Mesodermal cell (in vitro differentiated cells): ENCODE data around the gene TEAD3. TPM values are rescaled to one million over a fixed set of nuclear protein-coding genes. Genes with fewer than 3 reads are reported as not detected.
"Not testable (repeated sequence)": the region's sequence is repeated elsewhere in the genome, so short reads cannot be mapped to it uniquely, and the experiment has no call there.

Experiments used
- H3K27ac ChIP-seq: 2 replicates; pipeline ENCODE4 v1.7.0; 2013; ENCODE audit warnings: mild to moderate bottlenecking, low read depth, low read length, moderate library complexity; ENCODE audit not compliant: severe bottlenecking
- H3K36me3 ChIP-seq: 2 replicates; pipeline ENCODE4 v1.7.1; 2013; ENCODE audit warnings: mild to moderate bottlenecking, low read length, moderate library complexity; ENCODE audit not compliant: control insufficient read depth, insufficient read depth
- H3K4me1 ChIP-seq: one replicate; pipeline ENCODE4 v1.7.1; 2013; ENCODE audit warnings: mild to moderate bottlenecking, low read length; ENCODE audit not compliant: insufficient read depth, control insufficient read depth, poor library complexity, severe bottlenecking
- H3K4me3 ChIP-seq: 2 replicates; pipeline ENCODE4 v1.7.0; 2013; ENCODE audit warnings: low read length, control low read depth, mild to moderate bottlenecking; ENCODE audit not compliant: insufficient read depth, poor library complexity, severe bottlenecking; ENCODE audit errors: extremely low read depth
- H3K9me3 ChIP-seq: 2 replicates; pipeline ENCODE4 v1.7.1; 2013; ENCODE audit warnings: mild to moderate bottlenecking, low read length, moderate library complexity; ENCODE audit not compliant: control insufficient read depth
- WGBS, 2 experiments: methylation state at CpG; one replicate each; pipeline ENCODE4 v1.1.5; 2013; ENCODE audit warnings: missing lambda C conversion rate in 2 of 2; ENCODE audit not compliant: insufficient coverage in 2 of 2; 5-methylcytosine and 5-hydroxymethylcytosine counted together
- polyA plus RNA-seq, 2 experiments: library from polyadenylated mRNA; stranded (reverse); fragments of 50-300 nt; gene quantifications; one replicate each; pipeline ENCODE4 v1.2.3, GENCODE V29; 2013

Gene TEAD3
- 38.8 TPM for polyA plus RNA-seq (2013, experiment 1 of 2)
- polyA plus RNA-seq (2013, experiment 2 of 2): 34.4 TPM

DNA sequence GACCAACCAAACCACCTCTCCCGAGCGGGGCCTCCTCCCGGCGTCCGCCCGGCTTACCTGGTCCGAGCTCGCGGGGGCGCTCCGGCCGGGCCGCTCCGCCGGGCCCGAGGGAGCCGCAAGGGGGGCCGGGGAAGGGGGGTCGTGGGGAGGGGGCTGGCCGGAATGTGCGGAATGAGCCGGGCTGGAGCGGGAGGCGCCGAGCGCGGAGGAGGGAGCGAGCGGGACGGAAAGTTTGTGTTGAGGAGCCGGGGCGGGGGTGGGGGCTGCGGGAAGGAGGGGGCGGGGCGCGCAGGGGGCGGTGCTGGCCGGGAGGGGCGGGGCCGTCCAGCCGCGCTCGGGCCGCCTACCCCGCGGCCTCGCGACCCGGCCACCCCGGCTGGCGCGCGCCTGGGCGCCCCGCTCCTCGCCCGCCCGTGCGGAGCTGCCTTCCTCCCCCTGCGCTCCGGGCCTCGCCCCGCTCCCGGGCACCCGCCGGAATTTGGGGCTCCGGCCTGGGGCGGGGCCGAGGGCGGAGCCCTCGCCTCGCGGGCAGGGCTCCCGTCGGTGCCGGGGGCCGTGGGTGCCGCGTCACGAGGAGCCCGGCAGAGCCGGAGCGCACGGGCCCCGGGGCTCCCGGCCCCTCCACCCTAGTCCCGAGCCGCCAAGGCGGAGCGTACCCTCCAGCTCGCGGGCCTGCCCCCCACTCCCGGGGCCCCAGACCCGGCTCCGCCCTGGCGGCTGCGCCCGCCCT is at the start of gene TEAD3:
Gene TEAD3 (minus strand): TSS at position 239 of the 730 bp plus-strand sequence.
- peaks cover 11% of the 10 kb centered on the region for H3K36me3 ChIP-seq
- H3K4me3 ChIP-seq: peak within 1 kb of the TSS; percentile 69
- whole genome bisulfite sequencing, 2 experiments: 0% methylated on average over 55 to 58 of the region's 98 CpGs
- H3K4me1 ChIP-seq: peaks cover 53% of the 10 kb centered on the region
- peak within 1 kb of the TSS; percentile 91 for H3K27ac ChIP-seq
- no peaks in the 10 kb centered on the region for H3K9me3 ChIP-seq

DNA sequence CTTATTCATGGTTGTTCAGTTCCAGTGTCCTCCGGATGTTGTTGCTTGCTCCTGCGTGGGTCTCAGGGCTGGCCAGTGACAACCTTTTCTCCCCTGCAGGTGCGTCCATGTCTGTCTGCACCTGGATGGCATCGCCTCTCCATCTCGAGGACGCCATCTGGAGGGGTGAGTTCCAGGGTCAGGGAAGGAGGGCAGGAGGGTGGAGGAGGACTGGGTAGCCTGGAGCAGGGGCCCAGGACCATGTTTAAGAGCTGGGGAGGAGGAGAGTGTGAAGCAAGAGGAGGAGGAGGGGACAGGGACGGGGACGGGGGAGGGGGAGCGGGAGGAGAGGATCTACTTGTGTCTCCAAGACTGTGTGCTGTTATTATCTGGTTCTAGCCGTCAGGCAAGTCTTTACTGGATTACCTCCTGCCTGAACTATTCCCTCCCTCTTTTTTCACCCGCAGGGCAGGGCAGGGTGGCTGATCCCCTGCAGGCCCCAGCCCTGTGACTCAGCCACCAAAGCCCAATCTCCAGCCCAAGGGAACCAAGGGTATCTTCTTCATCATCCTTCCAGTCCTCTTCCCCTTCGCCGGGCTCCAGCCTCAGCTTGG is 48.0 kb upstream of the TEAD3 start:
- H3K4me3 ChIP-seq: no peak overlapping the region
- H3K36me3 ChIP-seq: no peaks in the 10 kb centered on the region
- H3K9me3 ChIP-seq: no peaks in the 10 kb centered on the region
- 77 to 82% methylated on average over 8 to 11 of the region's 13 CpGs for WGBS, 2 experiments
- no peak overlapping the region for H3K27ac ChIP-seq
- peaks cover 15% of the 10 kb centered on the region for H3K4me1 ChIP-seq

DNA sequence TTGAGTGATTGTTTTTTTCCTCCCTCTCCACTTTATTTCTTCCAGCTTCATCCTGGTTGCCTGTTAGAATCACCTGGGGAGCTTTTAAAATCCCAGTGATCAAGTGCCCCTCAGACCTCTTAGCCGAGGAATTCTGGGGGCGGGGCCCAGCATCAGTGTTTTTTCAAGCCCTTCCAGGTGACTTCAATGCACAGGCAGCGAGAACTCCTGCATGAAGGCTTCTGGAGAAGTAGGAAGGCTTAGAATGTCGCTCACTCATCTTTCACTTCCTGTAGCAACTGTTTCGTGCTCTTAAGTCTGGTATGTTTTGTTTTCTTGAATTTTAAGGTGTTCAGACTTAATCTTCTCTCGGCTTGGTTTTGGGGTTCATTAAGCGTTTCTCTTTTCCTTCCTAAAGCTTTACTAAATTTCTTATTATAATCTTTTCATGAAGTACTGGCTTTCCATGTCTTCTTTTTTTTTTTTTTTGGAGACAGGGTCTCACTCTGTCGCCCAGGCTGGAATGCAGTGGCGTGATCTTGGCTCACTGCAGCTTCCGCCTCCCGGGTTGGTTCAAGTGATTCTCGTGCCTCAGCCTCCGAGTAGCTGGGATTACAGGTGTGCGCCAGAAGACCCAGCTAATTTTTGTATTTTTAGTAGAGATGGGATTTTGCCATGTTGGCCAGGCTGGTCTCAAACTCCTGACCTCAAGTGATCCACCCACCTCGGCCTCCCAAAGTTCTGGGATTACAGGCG is 46.7 kb upstream of the TEAD3 start:
- Histone ChIP-seq H3K4me1 (peaks cover 15% of the 10 kb centered on the region), H3K4me3 (no peak overlapping the region), H3K9me3 (no peaks in the 10 kb centered on the region), H3K36me3 (no peaks in the 10 kb centered on the region), H3K27ac (no peak overlapping the region)
- 65 to 87% methylated on average over 3 to 12 of the region's 16 CpGs for WGBS, 2 experiments

DNA sequence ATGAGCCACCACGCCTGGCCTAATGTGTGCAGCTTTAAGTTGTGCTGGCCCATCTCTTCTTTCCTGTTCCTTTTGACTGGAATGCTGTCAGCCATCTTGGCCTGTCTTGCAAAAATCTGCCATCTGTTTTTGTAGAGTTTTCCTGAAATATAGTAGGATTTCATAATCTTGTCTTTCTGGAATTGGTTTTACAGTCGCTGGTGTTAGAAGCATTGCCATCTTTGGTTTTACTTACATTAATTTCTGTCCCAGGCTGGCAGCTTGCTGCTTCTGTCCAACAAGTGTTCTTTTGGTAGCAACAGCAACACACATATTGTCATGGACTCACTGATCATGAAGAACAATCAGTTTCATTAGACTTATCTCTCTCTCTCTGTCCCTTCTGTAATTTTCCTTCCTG is 45.0 kb upstream of the TEAD3 start:
- Histone ChIP-seq H3K4me1 (peaks cover 12% of the 10 kb centered on the region), H3K9me3 (no peaks in the 10 kb centered on the region), H3K36me3 (no peaks in the 10 kb centered on the region), H3K27ac (no peak overlapping the region), H3K4me3 (no peak overlapping the region)
- 87 to 90% methylated on average over 2 of the region's 2 CpGs for WGBS, 2 experiments

DNA sequence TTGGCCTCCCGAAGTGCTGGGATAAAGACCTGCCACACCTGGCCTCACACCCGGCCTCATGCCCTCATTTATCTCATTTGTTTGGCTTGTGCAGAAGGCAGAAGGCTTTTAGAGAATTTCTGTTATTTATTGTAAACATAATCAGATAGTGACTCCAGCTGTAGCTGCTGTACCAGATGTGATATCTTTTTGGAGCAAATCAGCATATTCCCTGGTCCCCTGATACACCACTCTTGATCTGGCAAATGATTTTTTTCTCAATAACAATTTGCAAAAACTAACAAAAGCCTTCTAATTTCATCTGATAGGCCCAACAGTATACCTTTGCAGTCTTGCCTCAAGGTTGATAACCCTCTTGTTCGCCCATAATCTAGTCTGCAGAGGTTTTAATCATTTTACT is 42.3 kb upstream of the TEAD3 start:
- no peaks in the 10 kb centered on the region for H3K9me3 ChIP-seq
- H3K4me3 ChIP-seq: no peak overlapping the region
- H3K4me1 ChIP-seq: peaks cover 9% of the 10 kb centered on the region
- H3K27ac ChIP-seq: no peak overlapping the region
- 100% methylated on average over 1 of the region's 3 CpGs; no CpG with 5 or more reads in 1 of the 2 experiments for WGBS, 2 experiments
- H3K36me3 ChIP-seq: no peaks in the 10 kb centered on the region

DNA sequence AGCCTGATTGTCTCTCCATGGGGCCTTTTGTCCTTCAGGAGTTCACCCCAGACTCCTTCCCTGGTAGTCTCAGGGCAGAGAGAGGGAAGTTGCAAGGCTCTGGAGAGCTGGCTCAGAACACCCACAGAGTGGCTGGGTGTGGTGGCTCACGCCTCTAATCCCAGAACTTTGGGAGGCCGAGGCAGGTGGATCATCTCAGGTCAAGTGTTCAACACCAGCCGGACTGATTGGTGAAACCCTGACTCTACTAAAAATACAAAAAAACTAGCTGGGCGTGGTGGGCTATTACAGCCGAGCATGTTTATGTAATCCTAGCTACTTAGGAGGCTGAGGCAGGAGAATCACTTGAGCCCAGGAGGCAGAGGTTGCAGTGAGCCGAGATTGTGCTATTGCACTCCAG is 39.0 kb upstream of the TEAD3 start:
- not testable (repeated sequence) for H3K4me3 ChIP-seq, H3K4me1 ChIP-seq, H3K36me3 ChIP-seq, H3K9me3 ChIP-seq, H3K27ac ChIP-seq
- WGBS, 2 experiments: 88 to 92% methylated on average over 6 of the region's 6 CpGs

DNA sequence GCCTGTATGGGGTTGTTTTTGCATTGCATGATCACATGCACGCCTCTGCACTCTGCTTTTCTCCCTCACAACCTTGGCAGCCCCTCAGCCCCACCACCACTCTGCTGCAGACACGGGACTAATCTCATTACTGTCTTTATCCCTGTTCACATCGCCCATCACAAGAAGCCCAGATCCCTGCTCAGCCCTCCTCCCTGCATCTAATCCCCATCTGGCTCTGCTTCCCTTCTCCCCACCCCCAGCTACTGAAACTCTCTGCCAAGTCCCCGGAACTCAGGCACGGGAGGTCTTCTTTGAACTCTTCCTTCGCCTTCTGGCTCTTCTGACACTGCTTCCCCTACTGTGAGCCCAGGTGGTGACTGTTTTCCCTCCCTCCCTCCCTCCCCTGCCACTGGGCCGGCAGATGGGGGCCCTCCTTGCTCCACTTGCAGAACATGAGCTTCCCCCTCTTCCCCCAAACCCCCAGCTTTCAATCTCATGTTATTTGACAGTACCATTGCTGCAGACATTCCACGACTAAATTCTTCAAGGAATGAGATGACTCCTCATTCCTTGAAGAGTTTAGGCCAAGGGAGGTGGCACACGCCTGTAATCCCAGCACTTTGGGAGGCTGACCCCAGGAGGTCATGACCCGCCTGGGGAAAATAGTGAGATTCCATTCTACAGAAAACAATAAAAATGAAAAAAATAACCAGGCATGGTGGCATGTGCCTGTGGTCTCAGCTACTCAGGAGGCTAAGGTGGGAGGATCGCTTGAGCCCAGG is 37.7 kb upstream of the TEAD3 start:
- Histone ChIP-seq H3K27ac (peak overlapping the region; percentile 59), H3K36me3 (no peaks in the 10 kb centered on the region), H3K9me3 (no peaks in the 10 kb centered on the region), H3K4me3 (no peak overlapping the region), H3K4me1 (peaks cover 5% of the 10 kb centered on the region)
- WGBS, 2 experiments: 27 to 35% methylated on average over 8 of the region's 11 CpGs

DNA sequence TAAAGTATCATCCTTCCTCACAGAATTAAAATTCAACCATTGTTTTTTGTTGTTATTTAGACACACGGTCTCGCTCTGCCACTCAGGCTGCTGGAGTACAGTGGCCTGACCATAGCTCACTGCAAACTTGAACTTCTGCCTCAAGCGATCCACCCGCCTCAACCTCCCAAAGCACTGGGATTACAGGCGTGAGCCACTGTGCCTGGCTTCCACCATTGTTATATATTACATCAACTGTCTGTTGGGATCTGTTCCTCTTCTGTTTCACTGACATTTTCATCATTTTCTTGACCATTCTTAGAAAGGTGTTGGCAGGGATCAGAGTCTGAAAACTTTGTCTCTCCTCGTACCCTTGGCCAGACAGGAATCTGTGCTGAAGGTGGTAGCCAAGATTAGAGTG is 37.1 kb upstream of the TEAD3 start:
- H3K4me3 ChIP-seq: no peak overlapping the region
- WGBS, 2 experiments: 83 to 96% methylated on average over 3 to 6 of the region's 6 CpGs
- H3K27ac ChIP-seq: no peak overlapping the region
- no peaks in the 10 kb centered on the region for H3K9me3 ChIP-seq
- H3K36me3 ChIP-seq: no peaks in the 10 kb centered on the region
- peaks cover 5% of the 10 kb centered on the region for H3K4me1 ChIP-seq

DNA sequence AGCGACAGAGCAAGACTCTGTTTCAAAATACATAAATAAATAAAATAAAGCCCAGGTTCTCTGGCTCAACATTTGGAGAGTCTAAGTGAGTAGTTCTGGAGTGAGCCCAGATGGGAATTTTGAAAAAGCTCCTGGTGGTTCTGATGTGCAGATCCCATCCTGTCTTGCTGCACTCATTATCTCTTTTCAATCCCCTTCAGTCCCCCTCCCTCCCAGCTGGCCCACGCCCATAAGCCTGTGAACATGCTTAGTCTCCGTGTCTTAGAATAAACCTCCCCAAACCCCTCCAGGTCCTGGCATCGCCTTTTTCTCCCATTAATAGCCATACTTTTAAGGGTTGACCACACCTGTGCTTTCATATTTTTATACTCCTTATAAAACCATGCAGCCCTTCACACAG is 35.2 kb upstream of the TEAD3 start:
- no peaks in the 10 kb centered on the region for H3K36me3 ChIP-seq
- H3K9me3 ChIP-seq: no peaks in the 10 kb centered on the region
- peaks cover 5% of the 10 kb centered on the region for H3K4me1 ChIP-seq
- H3K27ac ChIP-seq: no peak overlapping the region
- H3K4me3 ChIP-seq: no peak overlapping the region
- WGBS, 2 experiments: 83 to 84% methylated on average over 3 of the region's 4 CpGs

DNA sequence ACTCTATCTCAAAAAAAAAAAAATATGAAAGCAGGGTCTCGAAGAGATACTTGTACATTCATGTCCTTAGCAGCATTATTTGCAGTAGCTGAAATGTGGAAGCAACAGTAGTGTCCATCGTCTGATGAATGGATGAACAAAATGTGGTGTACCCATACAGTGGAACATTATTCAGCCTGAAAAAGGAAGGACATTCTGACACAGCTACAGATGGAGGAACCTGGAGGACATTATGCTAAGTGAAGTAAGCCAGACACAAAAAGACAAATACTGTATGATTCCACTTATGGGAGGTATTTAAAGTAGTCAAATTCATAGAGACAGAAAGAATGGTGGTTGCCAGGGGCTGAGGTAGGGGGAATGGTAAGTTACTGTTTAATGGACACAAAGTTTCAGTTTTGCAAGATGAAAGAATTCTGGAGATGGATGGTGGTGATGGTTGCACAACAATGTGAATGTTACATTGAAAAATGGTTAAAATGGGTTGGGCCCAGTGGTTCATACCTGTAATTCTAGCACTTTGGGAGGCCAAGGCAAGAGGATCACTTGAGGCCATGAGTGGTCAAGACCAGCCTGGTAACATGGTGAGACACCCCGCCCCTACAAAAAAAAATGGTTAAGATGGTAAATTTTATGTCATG is 27.6 kb upstream of the TEAD3 start:
- WGBS, 2 experiments: 55 to 91% methylated on average over 2 of the region's 3 CpGs
- Histone ChIP-seq H3K9me3 (no peaks in the 10 kb centered on the region), H3K27ac (no peak overlapping the region), H3K4me1 (no peaks in the 10 kb centered on the region), H3K36me3 (no peaks in the 10 kb centered on the region), H3K4me3 (no peak overlapping the region)
